GM19025 (cell line): ENCODE results near the gene SPTBN1.

ENCODE experiments used
- ATAC-seq: cut with Tn5 transposase; IDR thresholded peaks from one replicate; pipeline ENCODE4 v1.9.1; 2021; ENCODE audit warnings: mild to moderate bottlenecking, low read depth, moderate library complexity; ENCODE audit not compliant: unreplicated experiment

Gene SPTBN1

GRCh38 chr2:54620948-54621347 lies 164.8 kb downstream of the SPTBN1 start:
- ATAC-seq = no peak

- no peak for ATAC-seq
These were observed 168.5 kb downstream of the SPTBN1 start for GRCh38 chr2:54624591-54625071.

- ATAC-seq = no peak
These were observed 170.0 kb downstream of the SPTBN1 start for GRCh38 chr2:54626131-54626530.

- ATAC-seq = no peak
These were observed 170.8 kb downstream of the SPTBN1 start for GRCh38 chr2:54626884-54627283.

GRCh38 chr2:54627973-54628372 lies 171.8 kb downstream of the SPTBN1 start:
- no peak for ATAC-seq

GRCh38 chr2:54628418-54628817 lies 172.3 kb downstream of the SPTBN1 start:
- no peak for ATAC-seq

GRCh38 chr2:54628957-54629356 lies 172.8 kb downstream of the SPTBN1 start:
- no peak for ATAC-seq

- ATAC-seq = no peak
These were observed 173.3 kb downstream of the SPTBN1 start for GRCh38 chr2:54629390-54629789.

- ATAC-seq = no peak
These were observed 174.1 kb downstream of the SPTBN1 start for GRCh38 chr2:54629914-54630857.

GRCh38 chr2:54630858-54631497 lies 174.9 kb downstream of the SPTBN1 start:
- ATAC-seq = no peak

GRCh38 chr2:54631755-54632154 lies 175.6 kb downstream of the SPTBN1 start:
- no peak for ATAC-seq

GRCh38 chr2:54632733-54633692 lies 176.9 kb downstream of the SPTBN1 start:
- no peak for ATAC-seq

GRCh38 chr2:54634021-54634420 lies 177.9 kb downstream of the SPTBN1 start:
- no peak for ATAC-seq

GRCh38 chr2:54634564-54635511 lies 178.7 kb downstream of the SPTBN1 start:
- ATAC-seq = peak; percentile 75

- ATAC-seq = no peak
These were observed 179.5 kb downstream of the SPTBN1 start for GRCh38 chr2:54635554-54636152.

GRCh38 chr2:54636415-54637139 lies 180.4 kb downstream of the SPTBN1 start:
- ATAC-seq = no peak

GRCh38 chr2:54638103-54638502 lies 182.0 kb downstream of the SPTBN1 start:
- ATAC-seq = no peak

GRCh38 chr2:54638774-54639187 lies 182.7 kb downstream of the SPTBN1 start:
- no peak for ATAC-seq
